ENCODE measurements around the gene PARD3B.

GRCh38 chr2:205212357-205212756 is 667.1 kb downstream of the PARD3B start:
- TF ChIP-seq POLR2A (IDR thresholded peaks at IDR 0.05; ENCODE audit: low read depth, low read length) (no peak), POLR2AphosphoS5 (IDR thresholded peaks at IDR 0.05; ENCODE audit: low read depth, low read length) (no peak), TAF1 (IDR thresholded peaks at IDR 0.05; ENCODE audit: low read depth, low read length) (no peak), SPI1 (IDR thresholded peaks at IDR 0.05; ENCODE audit: low read depth, low read length) (no peak), POU2F2 (IDR thresholded peaks at IDR 0.05; ENCODE audit: low read depth, low read length) (no peak), PAX5 (IDR thresholded peaks at IDR 0.05; ENCODE audit: insufficient read depth, low read length, severe bottlenecking) (no peak)

Data from GM12891 (cell line).